GM19324 (cell line): ENCODE data around the gene NTHL1.

Source experiments
- ATAC-seq: cut with Tn5 transposase; IDR thresholded peaks from one replicate; pipeline ENCODE4 v1.9.1; 2021; ENCODE audit warnings: mild to moderate bottlenecking, moderate library complexity; ENCODE audit not compliant: unreplicated experiment, low FRiP score

NTHL1 gene

DNA sequence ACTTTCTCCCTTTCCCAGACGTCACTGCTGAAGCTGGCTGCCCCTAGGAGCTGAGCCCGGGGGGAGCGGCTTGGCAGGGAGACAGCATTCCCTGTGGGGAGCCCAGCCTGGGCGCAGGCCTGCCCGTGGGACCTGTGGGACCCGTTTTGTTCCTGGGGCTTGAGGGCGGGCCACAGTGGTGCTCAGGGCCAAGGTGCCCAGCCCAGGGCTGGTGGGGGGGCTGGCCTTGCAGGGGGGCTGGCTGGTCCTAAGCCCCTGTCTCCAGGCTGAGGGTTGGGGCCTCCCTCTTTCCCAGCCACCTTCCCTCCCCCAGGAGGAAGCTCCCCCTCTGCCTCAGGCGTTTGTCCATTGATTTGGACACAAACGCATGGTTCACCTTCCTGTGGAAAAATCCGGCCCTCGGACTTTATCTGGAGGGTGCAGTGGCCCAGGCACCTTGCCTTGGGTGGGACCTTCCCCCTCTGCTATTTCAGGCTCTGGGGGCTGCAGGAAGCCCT, 16.5 kb downstream of the NTHL1 start:
- ATAC-seq = no peak

DNA sequence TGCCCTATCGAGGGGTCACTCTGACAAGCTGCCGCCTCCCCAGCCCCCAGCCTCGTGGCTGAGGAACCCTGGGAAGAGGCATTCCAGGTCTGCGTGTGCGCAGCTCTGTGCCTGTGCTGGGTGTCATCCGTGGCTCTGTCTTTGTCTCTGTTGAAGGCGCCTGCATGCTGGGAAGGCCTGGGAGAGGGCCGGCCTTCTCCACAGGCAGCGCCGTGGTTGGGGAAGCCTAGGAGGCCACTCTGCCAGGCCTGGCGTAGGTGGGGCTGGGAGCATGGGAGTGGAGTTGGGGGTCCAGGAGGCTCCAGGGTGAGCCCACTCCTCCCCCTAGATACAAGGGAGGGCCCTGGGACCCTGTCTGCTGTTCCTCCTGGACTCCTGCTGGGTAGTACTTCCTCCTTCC, 17.6 kb downstream of the NTHL1 start:
- no peak for ATAC-seq

DNA sequence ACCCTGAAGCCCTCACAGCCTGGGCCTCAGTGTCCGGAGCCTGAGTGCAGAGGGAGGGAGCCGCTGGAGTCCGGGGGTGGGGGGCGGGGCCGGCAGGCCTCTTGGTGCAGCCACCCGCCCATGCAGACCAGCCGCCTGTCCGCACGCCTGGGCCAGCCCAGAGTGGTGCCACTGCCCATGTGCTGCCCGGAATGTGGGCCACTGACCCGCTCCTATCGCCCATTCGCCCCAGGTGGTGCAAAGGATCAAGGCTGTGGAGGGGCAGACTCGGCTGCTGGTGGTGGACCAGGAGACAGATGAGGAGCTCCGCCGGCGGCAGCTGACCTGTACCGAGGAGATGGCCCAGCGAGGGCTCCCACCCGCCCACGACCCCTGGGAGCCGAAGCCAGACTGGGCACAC, 18.3 kb downstream of the NTHL1 start:
- ATAC-seq = no peak

DNA sequence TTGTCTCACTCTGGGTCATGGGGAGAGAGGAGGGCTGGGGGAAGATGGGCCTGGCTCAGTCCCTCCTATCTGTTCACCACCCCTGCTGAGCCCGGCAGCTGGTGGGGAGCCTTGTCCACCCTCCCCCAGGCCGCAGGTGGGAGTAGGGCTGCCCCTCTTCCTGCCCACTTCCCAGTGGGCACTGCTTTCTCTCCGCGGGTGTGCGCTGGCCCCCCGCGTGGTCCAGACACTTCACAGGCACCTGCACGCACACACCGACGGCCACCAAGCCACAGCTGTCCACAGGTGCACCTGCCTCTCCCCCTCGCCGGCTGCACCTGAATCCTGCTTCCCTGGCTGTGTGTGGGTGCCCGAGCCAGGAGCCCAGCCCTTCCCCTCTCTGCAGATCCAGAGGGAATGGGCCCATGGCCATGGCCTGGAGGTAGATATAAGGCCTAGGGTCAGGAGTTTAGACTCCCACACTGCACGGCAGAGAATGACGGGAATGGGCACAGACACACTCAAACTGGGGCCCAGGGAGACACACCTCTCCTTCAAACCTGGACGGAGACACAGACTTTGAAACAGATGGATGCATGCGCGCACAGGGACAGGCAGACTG, 18.9 kb downstream of the NTHL1 start:
- no peak for ATAC-seq

DNA sequence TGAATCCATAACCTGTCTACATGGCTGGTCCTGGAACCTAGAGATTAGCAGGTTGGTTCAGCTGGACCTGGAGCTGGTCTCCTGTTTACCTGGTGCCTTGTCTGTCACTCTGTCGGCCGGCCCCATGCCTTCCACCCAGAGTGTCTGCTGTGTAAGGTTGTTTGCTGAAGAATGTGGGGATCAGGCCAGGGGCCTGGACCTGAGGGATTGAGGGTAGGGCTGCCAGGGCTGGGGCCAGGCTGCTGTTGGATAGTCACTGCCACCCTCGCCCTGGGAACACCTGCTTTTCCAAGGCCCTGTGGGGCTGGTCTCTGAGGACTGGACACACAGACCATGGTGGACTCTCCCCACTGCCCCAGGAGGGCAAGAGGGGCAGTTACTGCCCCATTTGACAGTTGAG, 19.5 kb downstream of the NTHL1 start:
- ATAC-seq = no peak

DNA sequence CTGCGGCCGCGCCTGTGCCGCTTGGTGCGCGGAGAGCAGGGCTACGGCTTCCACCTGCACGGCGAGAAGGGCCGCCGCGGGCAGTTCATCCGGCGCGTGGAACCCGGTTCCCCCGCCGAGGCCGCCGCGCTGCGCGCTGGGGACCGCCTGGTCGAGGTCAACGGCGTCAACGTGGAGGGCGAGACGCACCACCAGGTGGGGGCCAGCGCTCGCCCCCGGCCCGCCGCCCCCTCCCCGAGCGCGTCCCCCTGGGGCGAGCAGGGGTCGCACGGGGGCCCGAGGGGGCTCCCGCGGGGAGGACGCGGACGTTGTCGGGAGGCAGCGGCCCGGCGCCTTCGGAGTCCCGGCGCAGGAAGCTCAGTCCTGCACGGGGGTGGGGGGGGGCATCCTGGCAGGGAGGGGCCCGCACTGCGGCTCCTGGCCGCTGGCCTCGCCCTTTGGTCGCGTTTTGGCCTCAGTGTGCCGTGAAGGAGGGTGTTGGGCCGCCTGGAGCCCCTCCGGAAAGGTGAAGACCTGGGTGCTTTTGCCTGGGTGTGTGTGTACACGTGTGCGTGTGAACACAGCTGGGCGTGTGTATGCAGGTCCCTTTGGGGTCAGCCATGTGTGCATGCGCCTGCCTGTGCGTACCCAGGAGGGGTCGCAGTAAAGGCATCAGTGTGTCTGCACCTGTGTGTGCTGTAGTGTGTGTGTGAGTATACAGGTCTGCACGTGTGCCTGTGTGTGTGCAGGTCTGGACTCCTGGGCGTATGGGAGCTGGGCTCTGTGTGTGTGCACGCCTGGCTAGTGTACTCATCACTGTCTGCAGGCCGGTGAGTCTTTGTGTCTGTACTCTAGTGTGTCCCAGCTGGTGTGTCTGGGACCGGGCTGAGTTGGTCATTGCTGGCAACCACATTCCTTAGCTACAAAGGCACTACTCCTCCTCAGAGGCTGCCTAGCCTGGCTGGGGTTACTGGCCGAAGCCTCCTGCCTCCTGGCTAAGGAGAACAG, 20.3 kb downstream of the NTHL1 start:
- ATAC-seq = no peak

DNA sequence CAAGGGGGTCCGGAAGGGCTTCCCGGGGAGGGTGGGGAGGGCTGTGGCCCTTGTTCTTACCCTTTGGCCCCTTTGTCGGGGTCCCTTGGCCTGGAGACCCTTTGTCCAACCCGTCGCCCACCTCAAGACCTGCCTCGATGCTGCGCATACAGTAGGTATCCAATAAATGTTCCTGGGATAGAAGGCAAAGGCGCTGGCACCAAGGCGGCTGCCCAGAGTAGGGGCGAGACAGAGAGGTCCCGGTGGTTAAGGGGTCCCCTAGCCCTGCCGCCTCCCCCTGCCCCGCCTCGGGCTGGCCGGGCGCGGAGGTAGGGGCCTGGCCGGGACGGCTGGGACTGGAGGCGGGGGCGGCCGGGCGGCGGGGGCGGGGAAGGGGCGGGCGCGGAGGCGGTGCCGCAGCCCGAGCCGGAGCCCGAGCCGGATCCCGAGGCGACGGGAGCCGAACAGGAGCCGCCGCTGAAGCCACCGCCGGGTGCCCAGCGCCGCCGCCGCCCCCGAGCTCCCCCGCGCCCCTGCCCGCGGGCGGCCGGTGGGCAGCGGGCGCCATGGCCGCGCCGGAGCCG, 21.1 kb downstream of the NTHL1 start, which contains the start of gene NHERF2:
NHERF2 (plus strand) TSS at position 442 of the 563 bp plus-strand sequence; CDS start at position 546, 104 bp downstream.
- no peak for ATAC-seq

DNA sequence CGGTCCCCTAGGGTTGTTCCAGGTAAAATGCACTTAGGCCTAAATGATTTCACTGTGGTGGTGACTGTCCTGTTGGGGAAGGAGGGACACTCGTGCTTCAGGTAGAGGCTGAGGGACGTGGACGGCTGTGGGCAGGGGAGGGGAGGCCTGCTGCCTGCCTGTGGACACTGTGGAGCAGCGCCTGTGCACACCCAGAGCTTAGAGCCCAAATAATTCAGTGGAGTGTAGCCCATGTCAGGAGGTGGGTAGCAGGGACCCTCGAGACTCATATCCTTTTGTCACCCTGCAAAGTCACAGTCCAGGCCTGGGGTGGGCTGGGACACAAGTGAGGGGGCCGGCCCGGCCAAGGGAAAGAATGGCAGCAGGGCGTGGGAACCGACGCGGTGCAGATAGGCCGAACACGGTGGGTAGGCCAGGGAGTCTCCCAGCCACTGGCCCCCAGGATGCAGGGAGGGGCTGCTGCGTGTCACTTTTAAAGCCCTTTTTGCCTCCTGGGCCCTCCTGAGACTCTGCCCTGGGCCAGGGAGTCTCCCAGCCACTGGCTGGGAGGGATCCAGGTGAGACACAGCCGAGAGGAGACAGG, 21.7 kb downstream of the NTHL1 start:
- no peak for ATAC-seq

DNA sequence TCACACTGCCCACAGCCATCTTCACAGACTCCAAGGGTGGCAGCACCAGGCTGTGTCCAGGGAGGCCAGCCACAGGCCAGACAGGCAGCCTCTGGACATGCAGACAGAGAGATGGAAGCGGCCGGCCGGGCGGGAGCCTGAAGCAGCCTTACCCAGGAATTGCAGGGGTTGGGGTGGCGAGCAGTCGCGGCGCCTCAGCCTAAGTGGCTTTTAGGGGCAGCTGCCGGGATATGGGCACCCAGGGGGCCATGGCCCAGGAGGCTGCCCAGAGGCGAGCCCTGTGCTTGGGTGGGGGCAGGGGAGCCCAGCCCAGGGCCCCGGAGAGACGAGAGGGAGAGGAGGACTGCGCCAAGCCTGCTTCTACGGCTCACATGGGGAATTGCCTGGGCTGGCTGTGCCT, 22.4 kb downstream of the NTHL1 start:
- no peak for ATAC-seq

DNA sequence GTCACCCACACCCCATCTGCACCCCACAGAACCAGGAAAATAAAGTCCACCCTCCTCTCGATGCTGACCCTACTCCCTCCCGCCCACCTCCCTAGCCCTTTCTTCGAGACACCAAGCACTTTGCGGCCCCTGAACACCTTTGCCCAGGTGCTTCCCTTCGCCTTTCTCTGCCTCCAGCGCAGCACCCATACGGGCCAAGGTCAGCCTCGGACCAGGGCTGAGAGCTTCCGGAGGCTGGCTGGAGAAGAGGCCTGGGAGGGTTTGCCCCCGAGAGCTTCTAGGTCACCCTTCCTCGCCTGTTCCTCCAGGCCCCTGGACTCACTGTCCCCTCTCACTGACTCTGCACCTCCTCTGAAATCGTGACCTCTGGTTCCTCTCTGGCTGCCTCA, 23.6 kb downstream of the NTHL1 start:
- no peak for ATAC-seq

DNA sequence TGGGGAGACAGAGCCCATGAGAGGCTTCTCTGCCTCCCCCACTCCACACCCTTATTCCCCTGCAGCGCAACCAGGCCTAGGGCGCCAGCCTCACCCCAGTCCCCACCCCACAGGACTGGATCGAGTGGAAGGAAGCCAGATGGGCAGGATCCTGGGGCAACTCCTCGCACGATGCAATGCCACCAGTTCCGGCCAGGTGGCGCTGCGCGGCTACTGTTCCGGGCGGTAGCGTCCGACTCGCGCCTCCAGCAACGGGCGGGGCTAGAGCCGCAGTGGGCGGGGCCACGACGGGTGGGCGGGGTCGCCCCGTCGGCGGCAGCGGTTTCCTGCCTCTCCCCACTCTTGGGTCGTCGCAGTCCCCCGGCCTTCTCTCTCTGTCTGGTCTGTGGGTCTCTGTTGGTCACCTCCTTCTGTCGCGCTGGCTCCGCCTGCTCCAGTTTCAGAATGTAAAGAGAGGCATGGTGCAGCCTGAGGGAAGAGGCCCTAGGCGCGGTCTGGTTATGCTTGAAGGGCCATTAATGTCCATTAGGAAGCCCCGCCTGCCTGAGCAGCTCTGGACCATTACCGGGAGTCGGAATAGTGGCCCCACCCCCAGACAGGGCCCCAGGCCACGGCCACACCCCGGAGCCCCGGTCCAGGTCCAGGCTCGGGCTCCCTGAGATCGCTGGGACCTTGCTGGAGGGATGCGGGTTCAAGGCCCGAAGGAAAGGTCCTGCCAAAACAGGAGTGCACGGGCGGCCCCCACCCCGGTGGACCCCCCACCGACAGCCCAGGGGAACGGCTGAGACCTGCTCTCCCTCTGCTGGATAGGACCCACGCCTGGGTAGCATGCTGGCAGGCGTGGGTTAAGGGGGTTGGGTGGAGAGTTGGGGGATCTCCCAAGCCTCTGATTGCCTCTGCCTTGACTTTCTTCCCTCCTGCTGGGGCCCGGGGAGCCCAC, 24.3 kb downstream of the NTHL1 start:
- peak; percentile 69 for ATAC-seq

DNA sequence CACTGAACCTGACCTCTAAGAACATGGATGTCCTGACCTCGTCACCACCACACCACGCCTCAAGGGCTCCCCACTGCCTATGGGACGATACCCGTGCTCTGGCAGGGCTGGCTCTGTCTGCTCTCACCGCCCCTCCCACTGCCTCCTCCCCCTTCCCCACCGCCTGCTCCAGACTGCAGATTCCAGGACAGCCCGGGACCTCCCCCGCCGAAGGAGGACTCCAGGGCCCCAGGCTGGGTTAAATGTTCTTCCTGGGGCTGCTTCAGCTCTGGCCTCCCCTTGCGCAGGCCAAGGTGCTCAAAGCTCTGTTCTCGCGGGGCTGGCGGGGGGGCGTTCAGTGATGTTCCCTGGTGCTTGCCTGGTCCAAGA, 24.9 kb downstream of the NTHL1 start:
- peak; percentile 16 for ATAC-seq

DNA sequence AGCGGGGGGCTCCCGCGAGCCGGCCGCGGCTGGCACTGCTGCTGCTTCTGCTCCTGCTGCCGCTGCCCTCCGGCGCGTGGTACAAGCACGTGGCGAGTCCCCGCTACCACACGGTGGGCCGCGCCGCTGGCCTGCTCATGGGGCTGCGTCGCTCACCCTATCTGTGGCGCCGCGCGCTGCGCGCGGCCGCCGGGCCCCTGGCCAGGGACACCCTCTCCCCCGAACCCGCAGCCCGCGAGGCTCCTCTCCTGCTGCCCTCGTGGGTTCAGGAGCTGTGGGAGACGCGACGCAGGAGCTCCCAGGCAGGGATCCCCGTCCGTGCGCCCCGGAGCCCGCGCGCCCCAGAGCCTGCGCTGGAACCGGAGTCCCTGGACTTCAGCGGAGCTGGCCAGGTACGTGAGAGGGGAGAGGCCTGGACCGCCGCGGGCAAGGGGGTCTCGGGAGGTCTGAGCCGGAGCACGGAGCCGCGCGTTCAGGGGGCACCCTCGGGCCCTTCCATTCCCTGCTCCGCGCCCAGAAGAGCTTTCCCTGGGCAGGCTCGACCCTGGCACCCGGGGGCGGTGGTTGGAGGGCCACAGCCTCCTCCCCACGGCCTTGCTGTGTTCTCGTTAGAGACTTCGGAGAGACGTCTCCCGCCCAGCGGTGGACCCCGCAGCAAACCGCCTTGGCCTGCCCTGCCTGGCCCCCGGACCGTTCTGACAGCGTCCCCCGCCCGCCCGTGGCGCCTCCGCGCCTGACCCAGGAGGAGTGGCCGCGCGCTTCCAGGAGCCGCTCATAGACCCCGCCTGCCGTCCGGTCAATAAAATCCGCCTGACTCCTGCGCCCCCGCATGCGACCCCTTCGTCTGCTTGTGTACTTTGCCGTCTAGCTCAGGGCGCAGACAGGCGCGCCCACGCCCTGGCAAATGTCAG, 27.5 kb downstream of the NTHL1 start:
- ATAC-seq = no peak

DNA sequence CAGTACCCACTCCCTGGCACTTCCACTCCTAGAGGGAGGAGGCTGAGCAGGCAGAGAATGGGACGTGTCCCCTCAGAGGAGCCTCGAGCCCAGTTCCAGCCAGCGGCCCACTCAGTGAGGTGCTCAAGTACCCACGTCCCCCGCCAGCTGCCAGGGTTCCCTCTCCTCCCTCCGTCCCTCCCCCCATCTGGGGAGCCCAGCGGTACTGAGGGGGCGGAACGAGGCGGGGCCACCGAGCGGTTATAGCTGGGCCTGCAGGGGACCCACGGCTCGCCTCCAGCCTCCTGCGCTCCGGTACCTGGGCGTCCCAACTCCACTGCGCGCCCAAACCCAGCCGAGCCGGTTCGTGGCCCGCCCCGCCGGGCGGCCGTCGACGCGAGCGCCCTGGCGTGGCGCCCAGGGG, 28.1 kb downstream of the NTHL1 start, which contains the start of gene NPW:
NPW (plus strand) TSS at position 268 of the 403 bp plus-strand sequence.
- no peak for ATAC-seq

DNA sequence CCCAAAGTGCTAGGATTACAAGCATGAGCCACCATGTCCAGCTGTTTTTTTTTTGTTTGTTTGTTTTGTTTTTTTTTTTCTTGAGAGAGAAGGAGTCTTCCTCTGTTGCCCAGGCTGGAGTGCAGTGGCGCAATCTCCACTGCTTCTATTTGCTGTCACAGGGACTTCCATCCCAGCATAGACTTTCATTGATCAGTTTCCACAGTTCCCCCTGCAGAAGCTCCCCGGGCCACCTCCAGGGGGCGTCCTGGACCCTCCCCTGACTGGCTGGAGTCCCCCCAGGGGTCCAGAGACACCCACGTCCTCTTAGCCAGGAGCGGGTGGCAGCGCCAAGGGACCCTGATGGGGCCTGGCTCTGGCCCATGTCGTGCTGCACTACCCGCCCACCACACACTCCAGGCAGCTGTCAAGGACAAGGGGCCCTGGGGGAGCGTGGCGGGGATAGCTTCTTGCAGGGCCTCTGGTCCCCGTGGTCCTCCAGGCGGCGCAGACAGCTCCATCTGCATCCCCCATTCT, 31.2 kb downstream of the NTHL1 start:
- ATAC-seq = no peak

DNA sequence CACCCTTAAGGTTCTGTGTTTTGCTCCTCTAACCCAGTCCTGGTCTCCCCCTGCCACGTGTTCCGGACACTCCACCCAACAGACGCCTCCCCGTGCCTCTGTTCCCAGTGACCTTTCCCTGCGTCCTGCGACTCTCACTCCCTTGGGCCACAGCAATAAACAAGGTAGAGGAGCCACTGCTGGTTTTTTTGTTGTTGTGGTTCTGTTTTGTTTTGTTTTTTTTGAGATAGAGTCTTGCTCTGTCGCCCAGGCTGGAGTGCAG, 31.8 kb downstream of the NTHL1 start:
- ATAC-seq = no peak

DNA sequence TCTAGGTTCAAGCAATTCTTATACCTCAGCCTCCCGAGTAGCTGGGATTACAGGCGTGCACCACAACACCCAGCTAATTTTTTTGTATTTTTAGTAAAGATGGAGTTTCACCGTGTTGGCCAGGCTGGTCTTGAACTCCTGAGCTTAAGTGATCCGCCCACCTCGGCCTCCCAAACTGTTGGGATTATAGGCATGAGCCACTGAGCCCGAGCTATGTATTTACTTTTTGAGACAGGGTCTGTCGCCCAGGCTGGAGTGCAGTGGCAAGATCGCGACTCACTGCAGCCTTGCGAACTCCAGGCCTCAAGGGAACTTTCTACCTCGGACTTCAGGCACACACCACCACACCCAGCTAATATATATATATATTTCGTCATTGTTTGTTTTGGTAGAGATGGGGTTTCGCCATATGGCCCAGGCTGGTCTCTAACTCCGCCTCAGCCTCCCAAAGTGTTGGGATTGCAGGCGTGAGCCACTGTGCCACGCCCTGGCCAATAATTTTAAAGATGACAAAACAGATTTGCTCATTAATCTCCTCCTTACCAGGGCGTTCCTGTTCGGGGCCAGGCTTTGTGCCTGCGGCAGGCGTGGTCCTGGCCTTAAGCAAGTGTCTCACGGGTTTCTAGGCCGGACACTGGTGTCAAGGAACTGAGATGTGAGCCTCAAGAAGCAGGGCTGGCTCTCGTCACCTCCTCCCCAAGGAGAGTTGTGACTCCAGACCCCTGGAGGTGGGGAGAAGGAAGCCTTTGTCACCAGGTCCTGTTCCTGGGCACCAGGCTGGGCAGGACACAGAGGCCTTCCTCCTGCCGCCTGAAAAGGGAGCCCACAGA, 32.3 kb downstream of the NTHL1 start:
- no peak for ATAC-seq

DNA sequence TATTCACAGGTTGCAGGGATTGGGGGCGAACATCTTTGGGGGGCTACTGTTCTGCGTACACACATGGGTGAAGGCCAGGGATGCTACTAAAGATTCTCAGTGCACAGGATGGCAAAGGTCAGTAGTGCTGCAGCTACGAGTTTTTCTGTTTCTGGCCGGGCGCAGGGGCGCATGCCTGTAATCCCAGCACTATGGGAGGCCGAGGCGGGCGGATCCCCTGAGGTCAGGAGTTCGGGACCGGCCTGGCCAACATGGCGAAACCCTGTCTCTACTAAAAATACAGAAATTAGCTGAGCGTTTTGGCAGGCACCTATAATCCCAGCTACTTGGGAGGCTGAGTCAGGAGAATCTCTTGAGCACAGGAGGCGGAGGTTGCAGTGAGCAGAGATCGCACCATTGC, 34.1 kb downstream of the NTHL1 start:
- no peak for ATAC-seq
